Amygdala (tissue), 56 donors: ENCODE measurements around the gene CPNE7.

Experiments used
- DNase-seq, 56 donors: peaks; one replicate each; lab custom pipeline; 2025; lab: John Stamatoyannopoulos, UW

CPNE7 gene

GRCh38 chr16:89643769-89644300 is 68.3 kb downstream of the CPNE7 start:
- no peak for DNase-seq

DNA sequence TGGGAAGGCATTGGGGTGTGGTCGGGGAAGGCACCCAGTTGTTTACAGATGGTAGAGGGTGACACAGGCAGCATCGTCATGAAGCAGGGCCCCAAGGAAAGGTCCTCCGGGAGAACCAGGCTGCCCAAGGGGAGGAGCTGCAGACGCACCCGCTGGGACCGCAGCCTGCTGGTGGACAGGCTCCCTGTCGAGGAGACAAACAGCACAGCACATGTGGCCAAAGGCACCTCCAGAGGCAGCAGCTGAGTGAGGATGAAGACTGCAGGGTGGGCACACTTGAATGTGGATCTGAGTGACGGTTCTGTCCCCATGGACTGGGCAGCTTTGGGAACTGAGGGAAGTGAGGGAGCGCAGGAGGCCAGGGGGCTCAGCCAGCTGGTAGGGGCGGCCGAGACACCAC is 69.6 kb downstream of the CPNE7 start:
- no peak for DNase-seq

DNA sequence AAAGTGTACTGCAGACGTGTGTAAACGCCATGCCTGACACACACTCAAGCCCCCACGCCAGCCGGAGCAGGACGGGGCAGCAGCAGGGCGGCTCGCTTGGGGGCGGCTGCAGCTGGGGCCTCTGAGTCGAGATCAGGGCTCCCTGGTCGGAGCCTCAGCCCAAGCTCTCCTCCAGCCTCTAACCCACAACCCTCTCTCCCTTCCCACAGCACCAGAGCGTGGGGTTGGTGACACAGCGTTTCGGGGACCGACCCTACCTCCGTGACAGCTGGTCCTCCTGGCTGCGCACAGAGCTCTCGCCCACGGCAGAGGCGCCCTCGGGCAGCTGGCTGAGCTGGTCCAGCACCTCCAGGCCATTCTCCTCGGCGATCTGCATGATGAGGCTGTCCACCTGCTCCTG is 70.7 kb downstream of the CPNE7 start:
- no peak for DNase-seq
